HepG2 (cell line): ENCODE data around the gene ACVR2A. TPM values are rescaled to one million over a fixed set of nuclear protein-coding genes. Genes with fewer than 3 reads are reported as not detected.

ENCODE experiments used
- ATAC-seq: fragments of 200-7000 bp; cut with Tn5 transposase; 3 replicates; pipeline ENCODE4 v1.9.1; 2020; ENCODE audit warnings: mild to moderate bottlenecking, moderate library complexity
- BruUV-seq: library from RNA; stranded (reverse); fragments of 400-500 nt; replicated peaks from 2 replicates; lab custom pipeline; 2021; lab: Mats Ljungman, UMichigan
- CTCF ChIA-PET: fragments of 300-600 bp; formaldehyde crosslinking; extraction: SDS; loops from one replicate; lab custom pipeline; 2021; ENCODE audit warnings: low total read pairs, inconsistent platforms, low intra/inter-chr PET ratio; lab: Yijun Ruan, JAX
- POLR2A ChIA-PET: fragments of 350-600 bp; sonication (Branson Sonifier 250); formaldehyde crosslinking; loops from one replicate; lab custom pipeline; 2020; ENCODE audit warnings: antibody characterized with exemption, inconsistent platforms; lab: Yijun Ruan, JAX
- DNase-seq: peaks from one replicate; pipeline ENCODE4 v3.0.0-alpha.2; 2015; ENCODE audit warnings: low spot score
- FAIRE-seq: peaks from 3 replicates; lab custom pipeline; 2011; peaks lifted over from hg19 to GRCh38; lab: Jason Lieb, UNC
- H2AFZ ChIP-seq: one replicate; pipeline ENCODE4 v1.6.1; 2011; ENCODE audit warnings: low read length, inconsistent platforms
- H3K27ac ChIP-seq: fragments of 300-600 bp; 3 replicates; pipeline ENCODE4 v1.8.0; 2011; ENCODE audit warnings: mixed run types, mild to moderate bottlenecking, mixed read lengths, low read length, inconsistent platforms; ENCODE audit not compliant: insufficient read depth; ENCODE audit errors: extremely low read length
- H3K27me3 ChIP-seq, 2 experiments: fragments of 200-600 bp in 1 of 2; 2 replicates in 1 of 2; 3 replicates in 1 of 2; pipeline versions ENCODE4 v1.6.0 to v1.8.0; 2011; ENCODE audit warnings: low read length in 2 of 2, mild to moderate bottlenecking in 2 of 2, moderate library complexity in 2 of 2, inconsistent platforms in 1 of 2; ENCODE audit not compliant: insufficient read depth in 2 of 2, control insufficient read depth in 1 of 2
- H3K36me3 ChIP-seq, 2 experiments: fragments of 200-600 bp in 1 of 2; replicated peaks in 1 of 2; 2 replicates in 1 of 2; 3 replicates in 1 of 2; pipeline versions ENCODE4 v1.5.1 to v1.8.0; 2011; ENCODE audit warnings: low read length in 2 of 2, inconsistent platforms in 1 of 2; ENCODE audit not compliant: insufficient read depth in 2 of 2, control insufficient read depth in 1 of 2
- H3K4me1 ChIP-seq: 2 replicates; pipeline ENCODE4 v1.5.1; 2012; ENCODE audit warnings: low read length, inconsistent platforms; ENCODE audit not compliant: insufficient read depth
- H3K4me2 ChIP-seq: 2 replicates; pipeline ENCODE4 v1.6.0; 2011; ENCODE audit warnings: low read depth, low read length, inconsistent platforms
- H3K4me3 ChIP-seq, 3 experiments: fragments of 200-600 bp in 1 of 3; sonication (generic), shearing (Covaris generic) in 1 of 3; replicated peaks in 1 of 3; 2 replicates each; pipeline ENCODE4 v1.5.1; 2011 to 2016; ENCODE audit warnings: low read length in 3 of 3, inconsistent platforms in 2 of 3, low read depth in 2 of 3, mild to moderate bottlenecking in 2 of 3, control low read depth in 1 of 3, mixed read lengths in 1 of 3; ENCODE audit not compliant: insufficient read depth in 1 of 3
- H3K79me2 ChIP-seq: one replicate; pipeline ENCODE4 v1.6.1; 2011; ENCODE audit warnings: low read length, inconsistent platforms; ENCODE audit not compliant: insufficient read depth
- H3K9ac ChIP-seq: 2 replicates; pipeline ENCODE4 v1.6.0; 2011; ENCODE audit warnings: mild to moderate bottlenecking, low read depth, low read length, inconsistent platforms; ENCODE audit not compliant: insufficient read depth
- H3K9me3 ChIP-seq: 2 replicates; pipeline ENCODE4 v1.5.1; 2012; ENCODE audit warnings: mild to moderate bottlenecking, low read length
- H4K20me1 ChIP-seq: 2 replicates; pipeline ENCODE4 v1.6.0; 2011; ENCODE audit warnings: inconsistent platforms, mild to moderate bottlenecking, low read length, moderate library complexity; ENCODE audit not compliant: insufficient read depth
- ETV6 ChIP-seq: sonication (generic); formaldehyde crosslinking; conservative IDR thresholded peaks from 2 replicates; pipeline ENCODE4 v1.4.0; 2020; ENCODE audit warnings: missing genetic modification reagents
- IRF2 ChIP-seq: IDR thresholded peaks from 2 replicates; pipeline ENCODE4 v1.6.1; 2018; ENCODE audit warnings: missing genetic modification reagents, missing compliant biosample characterization
- KDM6A ChIP-seq: IDR thresholded peaks from 2 replicates; pipeline ENCODE4 v1.6.1; 2016; ENCODE audit warnings: low read depth
- NFRKB ChIP-seq: fragments of 450-650 bp; IDR thresholded peaks from 2 replicates; pipeline ENCODE4 v1.6.1; 2017
- ONECUT2 ChIP-seq: sonication (generic); formaldehyde crosslinking; IDR thresholded peaks from 2 replicates; pipeline ENCODE4 v1.4.0; 2020; ENCODE audit warnings: missing genetic modification reagents
- PAX8 ChIP-seq: sonication (generic); formaldehyde crosslinking; IDR thresholded peaks from 2 replicates; pipeline ENCODE4 v1.8.0; 2022; ENCODE audit warnings: mild to moderate bottlenecking, missing genetic modification reagents, borderline replicate concordance
- SAFB2 ChIP-seq: sonication (generic); formaldehyde crosslinking; IDR thresholded peaks from 2 replicates; pipeline ENCODE4 v1.5.1; 2020; ENCODE audit warnings: missing genetic modification reagents, low read depth, mild to moderate bottlenecking, borderline replicate concordance
- SETDB1 ChIP-seq: sonication (generic); formaldehyde crosslinking; IDR thresholded peaks from 2 replicates; pipeline ENCODE4 v1.5.1; 2020; ENCODE audit warnings: missing genetic modification reagents, mild to moderate bottlenecking, borderline replicate concordance
- SMAD3 ChIP-seq: sonication (generic); formaldehyde crosslinking; IDR thresholded peaks from 2 replicates; pipeline ENCODE4 v1.4.0; 2020; ENCODE audit warnings: missing genetic modification reagents
- TIGD3 ChIP-seq: sonication (generic); formaldehyde crosslinking; IDR thresholded peaks from 2 replicates; pipeline ENCODE4 v1.5.1; 2020; ENCODE audit warnings: mild to moderate bottlenecking, missing genetic modification reagents, borderline replicate concordance
- ZFAT ChIP-seq: sonication (generic); formaldehyde crosslinking; conservative IDR thresholded peaks from 2 replicates; pipeline ENCODE4 v1.8.1; 2023; ENCODE audit warnings: missing genetic modification reagents, inconsistent platforms
- ZNF180 ChIP-seq: sonication (generic); formaldehyde crosslinking; IDR thresholded peaks from 2 replicates; pipeline ENCODE4 v1.4.0; 2020; ENCODE audit warnings: low read depth, missing genetic modification reagents, borderline replicate concordance
- ZNF232 ChIP-seq: sonication (generic); formaldehyde crosslinking; IDR thresholded peaks from 2 replicates; pipeline ENCODE4 v1.4.0; 2020; ENCODE audit warnings: missing genetic modification reagents, borderline replicate concordance
- ZNF263 ChIP-seq: sonication (generic); formaldehyde crosslinking; IDR thresholded peaks from 2 replicates; pipeline ENCODE4 v1.4.0; 2020; ENCODE audit warnings: missing genetic modification reagents
- ZNF549 ChIP-seq: sonication (generic); formaldehyde crosslinking; IDR thresholded peaks from 2 replicates; pipeline ENCODE4 v1.5.0; 2020; ENCODE audit warnings: missing genetic modification reagents
- ZNF557 ChIP-seq: sonication (generic); formaldehyde crosslinking; IDR thresholded peaks from 2 replicates; pipeline ENCODE4 v1.4.0; 2020; ENCODE audit warnings: missing genetic modification reagents
- ZNF598 ChIP-seq: sonication (generic); formaldehyde crosslinking; IDR thresholded peaks from 2 replicates; pipeline ENCODE4 v1.5.1; 2020; ENCODE audit warnings: mild to moderate bottlenecking, missing genetic modification reagents, borderline replicate concordance
- ZNF605 ChIP-seq: sonication (generic); formaldehyde crosslinking; IDR thresholded peaks from 2 replicates; pipeline ENCODE4 v1.8.0; 2022; ENCODE audit warnings: mild to moderate bottlenecking, missing genetic modification reagents
- ZZZ3 ChIP-seq: sonication (generic); formaldehyde crosslinking; IDR thresholded peaks from 2 replicates; pipeline ENCODE4 v1.4.0; 2020; ENCODE audit warnings: missing genetic modification reagents, mild to moderate bottlenecking, borderline replicate concordance
- WGBS: methylation state at CpG from one replicate; pipeline ENCODE4 v1.1.6; 2017; ENCODE audit warnings: low lambda C conversion rate; 5-methylcytosine and 5-hydroxymethylcytosine counted together
- in situ Hi-C: cut with HindIII; loops from 2 replicates; pipeline ENCODE4 v1.10.0; 2017; ENCODE audit warnings: low pct_unique_long_range_greater_than_20kb; ENCODE audit not compliant: extremely low pct_ligation_motif_present
- intact Hi-C: fragments of 100-400 bp; cut with micrococcal nuclease; formaldehyde crosslinking; loops from one replicate; pipeline ENCODE4 v1.10.0; 2022; ENCODE audit not compliant: unreplicated experiment
- polyA plus RNA-seq, 8 experiments: library from polyadenylated mRNA; depleted of rRNA in 3 of 8; stranded (reverse) in 7 of 8; unstranded in 1 of 8; fragments of >200 nt; fragmentation: Illumina TruSeq in 4 of 8; extraction: Trizol in 4 of 8; gene quantifications; 2 replicates each; pipeline versions ENCODE4 v1.2.1 to v1.2.3, GENCODE V29; 2011 to 2016; ENCODE audit warnings: low read depth in 4 of 8, missing spikeins in 1 of 8, mixed read lengths in 1 of 8; ENCODE audit not compliant: insufficient read depth in 1 of 8
- total RNA-seq, 5 experiments: library from RNA; depleted of rRNA; stranded (reverse); fragments of >200 nt; fragmentation: Illumina TruSeq; extraction: Trizol; gene quantifications; 2 replicates each; pipeline ENCODE4 v1.2.3, GENCODE V29; 2016; ENCODE audit warnings: low read depth in 1 of 5
- TF ChIP-seq, protein P1 (sequence below): sonication (generic); formaldehyde crosslinking; IDR thresholded peaks from 2 replicates; pipeline ENCODE4 v1.5.1; 2020; ENCODE audit warnings: missing genetic modification reagents, mild to moderate bottlenecking, borderline replicate concordance

Gene ACVR2A
- total and polyA plus RNA-seq, 2 of the 13 experiments (the other 11 are each of a cell fraction or from before 2014, with no cell fraction given), result 8.3 to 18.0 TPM

- Histone ChIP-seq H2AFZ (no peak overlapping the region), H3K79me2 (no peaks in the 10 kb centered on the region), H3K4me1 (peaks cover 20% of the 10 kb centered on the region), H3K27me3 (no peaks in the 10 kb centered on the region)
- in situ Hi-C loops, result no loop called here
- intact Hi-C loops, result no loop called here
- POLR2A ChIA-PET, result interaction anchor here (0.9 kb wide), 1 partner anchor 37 kb away, joined by 3 read pairs; no protein-coding TSS in a partner anchor
- TF ChIP-seq SMAD3 (no peak), ZFAT (CRISPR knock-in tag) (no peak), IRF2 (CRISPR knock-in tag) (no peak), ZNF263 (CRISPR knock-in tag) (no peak), ETV6 (CRISPR knock-in tag) (no peak), ZNF605 (CRISPR knock-in tag) (no peak), TIGD3 (no peak), NFRKB (no peak), KDM6A (CRISPR knock-in tag) (no peak)
- TF ChIP-seq, all 625 proteins: peak for 0
- Histone ChIP-seq H3K27ac (no peak overlapping the region), H3K4me3 (no peak overlapping the region), H3K36me3 (no peaks in the 10 kb centered on the region), H3K9ac (no peak overlapping the region), H3K9me3 (no peaks in the 10 kb centered on the region), H3K4me2 (no peak overlapping the region), H4K20me1 (no peaks in the 10 kb centered on the region)
- BruUV-seq, result no TSS peak
- FAIRE-seq (no peak), ATAC-seq (peak; percentile 49), DNase-seq (no peak)
- CTCF ChIA-PET, result no interaction called here
- WGBS, result 0% methylated on average over 1 of the region's 1 CpG
Observed at GRCh38 chr2:147806846-147807245, 38.0 kb upstream of the ACVR2A start.

DNA sequence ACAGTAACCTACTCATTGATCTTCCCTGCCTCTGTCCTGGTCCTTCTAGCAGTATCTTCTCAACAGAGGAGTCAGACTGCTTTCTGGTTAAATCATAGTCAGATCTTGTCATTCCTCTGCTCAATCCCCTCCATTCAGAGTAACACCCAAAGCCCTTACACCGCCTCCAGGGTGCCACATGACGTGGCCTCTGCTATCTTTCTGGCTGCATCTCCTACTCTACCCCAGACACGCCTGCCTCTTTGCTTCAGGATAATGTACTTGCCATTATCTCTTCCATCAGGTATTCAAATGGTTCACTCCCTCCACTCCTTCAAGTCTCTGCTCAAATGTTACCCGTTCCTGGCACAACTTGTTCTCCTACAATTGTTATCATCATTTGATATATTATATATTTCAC, 36.3 kb upstream of the ACVR2A start:
- WGBS, result 9% methylated on average over 4 of the region's 4 CpGs
- no peak for DNase-seq
- no peaks in the 10 kb centered on the region for H3K9me3 ChIP-seq
- FAIRE-seq, result no peak
- in situ Hi-C loops (no loop called here), intact Hi-C loops (loop anchor here (2.0 kb wide), 1 partner anchor 102 kb away; no protein-coding TSS in a partner anchor)
- BruUV-seq, result no TSS peak
- H3K9ac ChIP-seq, result no peak overlapping the region
- H3K27ac ChIP-seq, result no peak overlapping the region
- no peak overlapping the region for H3K4me2 ChIP-seq
- H4K20me1 ChIP-seq, result no peaks in the 10 kb centered on the region
- no peaks in the 10 kb centered on the region for H3K36me3 ChIP-seq
- no peak overlapping the region for H2AFZ ChIP-seq
- H3K27me3 ChIP-seq, result no peaks in the 10 kb centered on the region
- ChIA-PET CTCF (no interaction called here), POLR2A (no interaction called here)
- H3K4me3 ChIP-seq, result no peak overlapping the region
- H3K79me2 ChIP-seq, result no peaks in the 10 kb centered on the region
- ATAC-seq, result peak; percentile 63
- peaks cover 20% of the 10 kb centered on the region for H3K4me1 ChIP-seq
- TF ChIP-seq ONECUT2 (CRISPR knock-in tag) (no peak), SETDB1 (CRISPR knock-in tag) (no peak), ZNF557 (CRISPR knock-in tag) (no peak), ZZZ3 (CRISPR knock-in tag) (no peak), SAFB2 (no peak), ZNF180 (CRISPR knock-in tag) (no peak), ZNF232 (no peak), PAX8 (CRISPR knock-in tag) (no peak), ZNF598 (CRISPR knock-in tag) (no peak), ZNF549 (CRISPR knock-in tag) (no peak)
- TF ChIP-seq, protein P1, sequence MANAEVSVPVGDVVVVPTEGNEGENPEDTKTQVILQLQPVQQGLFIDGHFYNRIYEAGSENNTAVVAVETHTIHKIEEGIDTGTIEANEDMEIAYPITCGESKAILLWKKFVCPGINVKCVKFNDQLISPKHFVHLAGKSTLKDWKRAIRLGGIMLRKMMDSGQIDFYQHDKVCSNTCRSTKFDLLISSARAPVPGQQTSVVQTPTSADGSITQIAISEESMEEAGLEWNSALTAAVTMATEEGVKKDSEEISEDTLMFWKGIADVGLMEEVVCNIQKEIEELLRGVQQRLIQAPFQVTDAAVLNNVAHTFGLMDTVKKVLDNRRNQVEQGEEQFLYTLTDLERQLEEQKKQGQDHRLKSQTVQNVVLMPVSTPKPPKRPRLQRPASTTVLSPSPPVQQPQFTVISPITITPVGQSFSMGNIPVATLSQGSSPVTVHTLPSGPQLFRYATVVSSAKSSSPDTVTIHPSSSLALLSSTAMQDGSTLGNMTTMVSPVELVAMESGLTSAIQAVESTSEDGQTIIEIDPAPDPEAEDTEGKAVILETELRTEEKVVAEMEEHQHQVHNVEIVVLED (CRISPR knock-in tag), result no peak
